Measurements from ENCODE around the gene DLG1.

DLG1 gene

DNA sequence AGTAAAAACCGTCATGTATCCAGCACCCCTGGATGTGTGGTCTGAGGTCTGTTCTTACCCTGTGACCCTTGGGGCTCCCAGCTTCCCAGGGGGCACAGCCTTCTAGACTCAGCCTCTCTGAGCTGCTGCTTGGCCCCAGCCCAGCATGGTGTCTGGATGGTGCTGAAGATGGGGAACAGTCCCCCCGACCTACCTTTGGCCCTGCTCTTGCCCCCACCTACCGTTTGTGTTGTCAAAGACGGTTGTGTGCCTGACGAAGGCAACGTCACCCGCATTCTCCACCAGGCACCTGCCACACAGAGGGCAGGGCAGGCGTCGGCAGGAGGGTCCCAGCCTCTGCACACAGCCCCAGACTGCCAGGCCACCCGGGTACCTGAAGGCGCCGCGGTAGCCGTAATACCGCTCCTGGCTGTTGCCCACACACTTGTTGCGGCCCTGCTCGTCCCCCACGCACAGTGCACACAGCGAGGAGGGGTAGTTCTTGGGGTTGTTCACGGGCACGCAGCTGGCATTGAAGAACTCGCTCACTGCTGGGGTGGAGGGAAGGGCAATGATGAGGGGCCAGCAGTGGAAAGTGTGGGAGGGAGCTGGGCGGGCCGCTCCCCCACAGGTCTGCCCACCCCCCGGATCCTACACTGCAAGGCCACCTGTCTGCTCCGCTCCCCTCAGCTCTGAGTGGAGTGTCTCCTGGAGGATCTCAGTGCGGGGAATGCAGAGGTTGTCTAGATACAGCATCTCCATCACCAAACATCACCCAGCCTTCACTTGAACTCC, 289.8 kb downstream of the DLG1 start:
- DNase-seq, result no peak

DNA sequence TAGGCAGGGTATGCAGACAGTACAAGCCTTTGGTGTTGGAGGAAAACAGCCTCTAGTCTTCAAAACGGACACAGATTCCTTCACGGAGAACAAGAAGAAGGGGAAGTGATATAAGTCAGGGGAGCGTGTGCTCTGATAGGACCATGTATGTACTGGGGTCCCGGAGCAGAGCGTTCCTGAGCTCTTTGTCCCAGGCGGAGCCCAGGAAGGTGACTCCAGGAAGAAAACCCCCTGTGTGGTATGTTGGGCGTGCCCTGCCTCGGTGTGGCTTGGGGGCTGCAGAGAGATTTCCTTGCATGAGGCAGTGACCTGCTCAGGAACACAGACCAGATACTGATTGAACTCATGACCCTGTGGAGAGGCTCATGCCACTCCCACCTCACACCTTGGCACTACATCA, 290.5 kb downstream of the DLG1 start:
- DNase-seq, result no peak

DNA sequence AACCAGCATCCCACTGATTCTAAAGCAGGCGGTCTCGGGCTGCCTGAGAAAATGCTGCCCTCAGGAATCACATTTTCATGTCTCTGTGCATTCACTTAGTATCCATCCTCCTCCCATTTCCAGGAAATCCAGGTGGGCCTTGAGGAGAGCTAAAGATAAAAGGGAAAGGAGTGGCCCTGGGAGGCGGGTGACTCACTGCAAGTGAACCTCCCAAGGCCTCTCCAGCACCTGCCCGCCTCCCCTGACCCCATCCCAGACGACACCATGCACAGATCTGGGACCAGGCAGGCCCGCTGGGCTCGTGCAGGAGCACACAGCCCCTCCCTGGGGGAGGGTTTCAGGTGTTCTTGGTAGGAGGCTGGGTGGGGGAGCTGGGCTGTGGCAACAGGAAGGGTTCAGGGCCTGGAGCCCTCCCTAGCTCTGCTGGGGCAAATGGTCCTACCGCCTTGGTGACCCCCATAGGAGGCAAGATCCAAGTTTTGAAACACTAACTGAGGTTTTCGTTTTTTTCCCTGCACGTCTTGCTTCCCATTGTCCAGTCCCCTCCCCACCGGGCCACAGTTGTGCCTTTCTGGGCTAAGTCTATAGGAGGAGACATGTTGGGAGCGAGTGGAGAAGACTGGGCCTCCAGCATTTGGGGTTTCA, 291.0 kb downstream of the DLG1 start:
- DNase-seq, result no peak

DNA sequence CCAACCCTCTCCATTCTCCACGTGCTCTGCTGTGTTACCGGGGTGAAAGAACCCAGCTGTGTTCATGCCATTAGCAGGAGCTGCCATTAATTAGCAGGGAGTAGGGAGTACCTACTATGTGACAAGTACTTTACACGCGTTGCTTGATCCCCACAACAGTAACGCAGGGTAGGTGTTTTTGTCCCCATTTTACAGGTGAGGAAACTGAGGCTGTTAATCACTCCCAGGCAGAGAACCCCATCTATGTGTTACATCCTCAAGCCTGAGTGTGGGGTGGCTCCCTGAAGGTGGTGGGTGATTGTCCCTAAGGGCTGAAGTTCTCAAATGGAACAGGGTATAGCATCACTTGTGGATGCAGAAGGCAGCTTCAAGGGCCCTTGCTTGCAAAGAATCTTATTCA, 291.6 kb downstream of the DLG1 start:
- DNase-seq, result no peak

DNA sequence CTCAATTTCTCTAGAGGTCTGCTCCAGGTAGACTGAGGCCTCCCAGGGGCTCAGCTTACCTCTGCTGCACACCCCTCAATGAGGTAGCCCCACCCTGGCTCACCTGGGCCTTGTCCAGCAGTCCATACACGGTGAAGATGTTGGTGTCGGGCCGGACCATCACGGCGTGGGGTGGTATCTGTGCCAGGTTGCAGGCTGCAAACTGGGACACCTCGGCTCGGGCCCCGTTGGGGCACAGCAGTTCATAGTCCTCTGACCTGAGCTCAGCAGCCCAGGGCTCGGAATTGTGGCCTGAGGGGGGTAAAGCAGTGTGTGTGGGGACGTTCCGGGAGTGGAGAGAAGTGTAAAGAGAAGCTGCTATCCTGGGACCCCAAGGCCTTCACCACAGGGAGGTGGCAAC, 292.0 kb downstream of the DLG1 start:
- DNase-seq, result no peak

DNA sequence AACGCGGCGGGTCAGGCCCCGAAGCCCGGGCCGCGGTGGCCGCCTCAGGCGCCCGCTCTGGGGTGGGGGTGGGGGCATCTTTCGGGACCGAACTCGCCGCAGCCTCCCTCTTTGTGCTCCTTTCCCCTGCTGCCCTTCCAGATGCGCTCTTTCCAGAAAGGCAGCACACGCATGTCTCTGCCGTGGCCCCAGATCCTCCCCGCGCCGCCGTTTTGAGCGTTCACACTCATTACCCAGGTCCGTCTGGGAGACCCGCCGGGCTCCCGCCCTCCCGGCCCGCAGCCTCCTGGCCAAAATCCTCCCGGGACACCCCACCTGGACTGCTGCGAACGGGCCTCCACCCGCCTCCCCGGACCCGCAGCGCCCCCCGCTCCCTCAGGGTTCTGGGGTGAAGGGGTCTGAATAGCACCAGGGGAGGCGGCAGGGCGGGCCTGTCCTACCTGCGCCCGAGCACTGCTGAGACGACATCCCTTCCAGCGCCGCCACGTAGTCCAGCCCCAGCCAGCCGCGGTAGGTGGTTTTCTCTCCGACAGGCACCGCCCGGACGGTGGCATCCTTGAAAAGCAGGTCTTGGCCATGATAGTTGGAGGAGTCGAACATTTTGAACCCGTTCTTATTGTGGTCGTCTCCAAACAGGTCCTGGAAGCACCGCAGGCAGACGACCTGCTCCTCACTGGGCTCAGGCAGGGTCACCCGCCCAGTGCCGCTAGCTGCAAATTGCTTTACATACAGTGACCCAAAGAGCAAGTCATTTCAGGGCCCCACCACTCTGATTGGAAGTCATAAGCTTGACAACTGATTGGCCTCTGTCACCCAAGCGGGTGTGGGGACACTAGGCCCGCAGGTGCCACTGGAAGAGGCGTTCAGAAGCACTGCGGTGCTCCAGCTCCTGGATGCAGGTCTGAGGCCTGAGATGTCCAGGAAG, 294.7 kb downstream of the DLG1 start:
- peak in 1 of 4 experiments; percentile 39 for DNase-seq

DNA sequence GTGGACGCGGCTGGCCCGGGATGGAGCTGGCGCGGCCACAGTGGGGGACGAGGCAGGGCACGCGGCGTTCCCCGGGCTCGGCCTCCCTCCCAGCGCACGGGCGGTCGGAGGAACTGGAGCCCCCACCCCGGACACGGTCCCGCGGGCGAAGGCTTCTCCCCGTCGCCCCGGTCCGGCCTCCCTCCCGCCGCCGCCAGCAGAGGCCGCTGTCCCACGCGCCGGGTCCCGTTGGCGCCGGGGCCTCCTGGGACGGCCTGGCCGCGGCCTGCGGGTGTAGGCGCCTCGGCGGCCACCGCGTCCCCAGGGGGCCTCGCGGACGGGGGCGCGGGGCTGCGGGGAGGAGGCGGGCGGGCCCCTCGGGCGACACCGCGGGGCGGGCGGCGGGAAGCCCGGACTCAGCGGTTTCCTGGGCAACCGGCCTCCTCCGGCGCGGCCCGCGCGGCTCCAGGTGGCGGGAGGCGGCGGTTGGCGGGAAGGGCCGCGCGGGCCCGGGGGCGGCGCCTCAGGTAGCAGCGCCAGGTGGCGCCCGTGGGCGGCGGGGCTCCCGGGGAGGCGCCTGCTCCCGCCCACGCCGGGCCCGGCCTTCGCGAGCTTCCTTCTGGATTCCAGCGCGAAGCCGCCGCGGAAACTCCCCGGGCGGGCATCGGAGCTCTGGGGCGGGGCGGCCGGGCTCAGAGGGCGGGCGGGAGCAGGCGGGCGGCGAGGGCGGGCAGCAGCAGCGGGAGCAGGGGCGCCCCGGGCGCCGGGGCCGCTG, 295.5 kb downstream of the DLG1 start:
- peak; percentile 27 to 73 (median 48) for DNase-seq

DNA sequence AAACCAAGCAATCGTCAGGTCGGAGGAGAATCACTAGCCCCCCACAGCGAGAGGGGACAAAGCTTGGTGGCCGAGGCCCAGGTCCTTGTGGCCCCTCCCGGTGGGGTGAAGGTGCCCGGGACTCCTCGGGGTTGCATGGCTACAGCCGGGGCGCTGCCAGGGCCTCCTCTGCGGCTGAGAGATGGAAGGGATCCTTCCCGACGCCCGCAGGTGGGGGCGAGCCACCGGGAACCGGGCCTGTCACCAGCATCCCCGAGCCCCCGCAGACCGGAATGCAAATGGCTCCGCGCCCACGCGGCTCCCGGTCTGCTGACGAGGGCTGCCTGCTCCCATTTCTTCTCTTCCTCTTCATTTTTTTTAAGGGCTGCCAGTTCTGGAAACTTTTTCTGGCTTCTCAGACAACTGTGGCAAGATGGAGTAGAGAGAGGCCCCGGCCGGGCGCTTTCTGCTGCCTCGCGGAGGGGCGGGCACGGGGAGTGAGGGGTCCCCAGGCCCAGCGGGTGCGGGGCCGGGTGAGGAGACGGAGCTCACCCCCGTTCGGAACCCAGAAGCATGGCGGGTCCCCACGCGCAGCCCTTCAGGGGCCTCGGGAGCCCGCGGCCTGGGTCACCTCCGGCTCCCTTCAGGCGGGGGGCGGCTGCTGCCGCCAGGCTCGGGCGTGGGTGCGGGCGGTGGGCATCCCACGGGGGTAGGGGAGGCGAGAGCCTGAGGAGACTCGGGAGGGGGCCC, 296.3 kb downstream of the DLG1 start:
- DNase-seq, result no peak

DNA sequence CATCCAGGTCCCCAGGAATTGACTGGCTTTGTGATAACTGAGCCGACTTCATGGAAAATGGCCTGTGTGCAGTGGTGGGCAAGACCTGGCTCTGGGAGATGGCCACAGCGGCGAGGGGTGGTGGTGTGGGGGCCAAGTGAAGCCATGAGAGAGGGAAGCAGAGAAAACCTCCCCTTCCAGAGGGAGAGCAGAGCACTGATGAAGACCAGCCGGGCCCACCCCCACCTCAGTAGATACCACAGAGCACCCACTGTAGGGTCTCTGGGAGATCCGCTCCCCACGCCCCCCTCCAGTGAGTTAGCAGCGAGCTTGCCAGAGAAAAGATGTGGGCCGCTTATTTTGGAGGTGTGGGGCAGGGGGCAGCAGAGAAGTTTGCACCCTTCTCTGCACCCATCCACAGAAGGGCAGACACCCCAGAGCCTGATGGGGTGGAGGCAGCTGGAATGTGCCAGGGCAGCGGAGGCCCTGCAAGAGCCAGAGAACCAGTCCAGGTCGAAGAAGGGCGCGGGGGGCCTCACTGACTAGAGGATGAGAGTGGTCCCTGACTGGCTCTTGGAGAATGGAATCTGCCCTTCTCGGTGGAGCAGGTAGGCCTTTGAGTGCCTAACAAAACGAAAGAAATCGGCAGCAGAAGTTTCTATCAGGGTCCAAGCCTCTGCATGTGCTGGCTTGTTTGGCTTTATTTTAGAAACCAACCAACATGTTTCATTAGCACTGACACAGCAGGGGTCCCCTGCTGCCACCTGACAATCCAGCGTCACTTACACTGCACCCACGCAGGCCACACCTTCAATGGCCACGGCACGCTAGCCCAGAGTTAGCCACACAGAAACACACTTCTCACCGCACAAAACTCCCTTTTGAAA, 297.1 kb downstream of the DLG1 start:
- DNase-seq, result no peak

DNA sequence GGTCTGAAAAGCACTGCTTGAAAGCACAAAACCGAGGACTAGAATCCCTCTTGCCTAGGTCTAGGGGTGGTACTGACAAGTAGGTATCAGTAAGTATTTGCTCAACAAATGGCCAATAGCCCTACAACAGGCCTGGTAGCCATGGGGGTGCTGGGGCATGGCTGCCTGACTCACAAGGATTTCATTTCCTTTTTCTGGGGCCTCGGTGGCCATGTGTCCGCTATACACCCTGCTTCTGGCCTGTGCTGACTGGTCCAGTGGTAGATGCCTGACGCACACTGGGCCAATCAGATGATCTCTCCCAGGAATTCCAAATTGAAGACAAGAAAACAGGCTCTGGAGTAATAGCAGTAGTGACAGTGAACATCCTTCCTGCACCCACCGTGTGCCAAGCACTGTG, 298.2 kb downstream of the DLG1 start:
- DNase-seq, result no peak

DNA sequence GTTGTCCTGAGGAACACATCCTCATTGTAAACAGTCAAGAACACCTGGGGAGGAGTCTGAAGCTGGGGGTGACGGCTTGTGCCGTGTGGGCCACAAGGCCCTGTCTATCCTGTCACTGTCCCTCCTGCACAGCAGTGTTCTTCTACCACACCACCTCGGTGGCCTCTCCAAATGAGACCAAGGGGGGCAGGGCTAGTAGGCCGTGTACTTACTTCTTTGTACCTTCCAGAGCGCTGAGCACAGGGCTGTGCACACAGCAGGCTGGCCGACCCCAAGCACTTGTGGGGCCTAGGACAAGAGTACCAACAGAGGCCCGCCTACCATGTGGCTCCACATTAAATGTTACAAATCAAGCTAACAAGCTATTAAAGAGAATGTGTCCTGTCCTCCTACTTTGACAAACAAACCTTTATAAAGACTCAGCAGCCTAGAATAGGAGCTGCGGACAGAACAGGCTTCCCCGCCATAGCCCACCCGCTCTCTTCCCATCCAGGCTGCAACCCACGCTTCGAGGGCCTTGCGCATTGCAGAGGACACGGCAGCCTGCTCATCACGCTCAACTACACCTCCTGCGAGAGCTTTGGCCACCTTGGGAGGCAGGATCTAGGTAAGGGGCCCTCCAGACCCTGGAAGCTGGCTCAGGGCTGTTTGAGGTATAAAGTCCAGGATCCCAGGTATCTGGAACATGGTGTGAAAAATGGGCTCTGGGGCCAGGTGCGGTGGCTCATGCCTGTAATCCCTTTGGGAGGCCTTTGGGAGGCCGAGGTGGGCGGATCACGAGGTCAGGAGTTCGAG, 299.2 kb downstream of the DLG1 start:
- DNase-seq, result no peak

DNA sequence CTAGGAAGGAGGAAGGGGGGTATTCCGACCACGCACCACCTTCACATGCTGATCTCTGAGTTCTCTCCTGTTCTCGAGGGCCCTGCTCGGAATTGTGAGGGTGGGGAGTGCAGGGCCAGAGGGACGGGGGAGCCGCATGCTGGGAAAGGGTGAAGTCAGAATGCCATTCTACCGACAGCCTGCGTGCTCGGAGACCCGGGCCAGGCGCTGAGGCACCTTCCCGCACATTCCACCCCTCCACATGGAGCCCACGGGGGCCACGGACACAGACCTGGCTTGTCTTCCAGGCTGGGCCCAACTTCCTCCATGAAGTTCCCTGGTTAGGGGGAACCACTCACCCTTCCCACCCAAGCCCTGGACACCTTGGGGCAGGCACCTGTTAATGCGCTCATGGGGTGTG, 301.1 kb downstream of the DLG1 start:
- no peak for DNase-seq

DNA sequence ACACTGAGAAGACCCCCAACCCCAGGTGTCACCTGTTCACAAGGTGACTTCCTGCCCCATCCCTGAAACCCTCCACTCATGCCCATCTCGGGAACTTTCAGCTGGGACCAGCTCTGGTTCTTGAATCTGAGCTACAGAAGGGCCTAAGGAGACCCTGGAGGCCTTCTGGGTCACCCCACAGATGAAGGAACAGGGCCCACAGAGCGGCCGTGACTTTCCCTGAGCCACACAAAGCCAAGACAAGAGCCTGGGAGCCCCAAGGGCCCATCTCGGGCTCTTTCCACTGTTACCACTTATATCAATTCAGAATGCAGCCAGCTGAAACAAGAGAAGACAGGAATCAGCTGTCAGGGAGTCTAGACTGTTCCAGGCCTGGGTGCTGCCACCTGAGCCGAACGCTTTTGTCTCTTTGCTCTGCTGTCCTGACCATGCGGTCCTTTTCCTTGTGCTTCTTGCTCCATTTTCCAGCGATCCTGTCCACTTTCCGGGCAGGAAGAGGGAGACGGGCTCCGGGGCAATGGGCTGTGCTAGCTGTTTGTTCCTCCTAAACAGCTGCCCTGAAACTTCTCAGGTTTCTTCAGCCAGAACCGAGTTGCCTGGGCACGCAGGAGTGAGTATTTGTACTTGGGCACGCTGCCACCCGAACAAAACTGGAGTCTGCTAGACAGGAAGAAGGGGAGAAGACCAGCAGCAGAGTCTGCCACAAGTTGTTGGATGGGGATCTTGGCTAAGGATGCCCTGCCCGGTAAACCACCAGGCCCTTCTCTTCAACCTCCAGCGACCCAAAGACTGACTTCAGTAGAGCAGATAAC, 301.8 kb downstream of the DLG1 start:
- DNase-seq, result no peak

DNA sequence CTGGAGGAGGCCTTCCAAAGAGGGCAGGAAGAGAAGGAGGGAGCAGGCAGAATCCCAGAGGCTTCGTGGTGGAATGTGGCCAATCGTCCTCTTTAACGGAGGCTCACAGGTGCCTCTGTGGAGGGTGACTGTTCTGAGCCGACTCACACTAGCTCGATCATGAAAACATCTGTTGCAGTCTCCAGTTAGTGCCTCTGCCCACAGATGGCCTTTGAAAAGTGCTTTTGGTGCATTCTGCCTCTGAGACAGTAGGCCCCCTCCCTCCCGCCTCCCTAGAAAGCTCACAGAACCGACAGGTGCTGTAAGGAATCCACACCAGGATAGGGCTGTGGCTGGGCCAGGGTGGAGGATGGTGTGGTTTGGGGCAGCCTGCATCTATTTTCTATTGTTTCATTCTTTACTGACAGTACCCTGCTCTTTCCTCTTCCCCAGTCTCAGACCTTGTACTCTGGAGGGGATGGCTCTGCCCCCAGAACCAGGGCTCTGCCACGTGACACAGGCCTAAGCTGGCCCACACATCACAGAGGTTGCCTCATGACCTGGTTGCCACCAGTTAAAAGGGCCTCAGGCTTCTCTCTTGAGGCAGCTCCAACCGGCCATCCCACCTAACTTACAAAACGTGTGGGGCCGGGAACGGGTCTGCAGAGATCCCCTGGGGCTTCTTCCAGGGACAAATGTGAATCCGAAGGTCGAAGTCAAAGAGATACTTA, 302.6 kb downstream of the DLG1 start:
- no peak for DNase-seq

DNA sequence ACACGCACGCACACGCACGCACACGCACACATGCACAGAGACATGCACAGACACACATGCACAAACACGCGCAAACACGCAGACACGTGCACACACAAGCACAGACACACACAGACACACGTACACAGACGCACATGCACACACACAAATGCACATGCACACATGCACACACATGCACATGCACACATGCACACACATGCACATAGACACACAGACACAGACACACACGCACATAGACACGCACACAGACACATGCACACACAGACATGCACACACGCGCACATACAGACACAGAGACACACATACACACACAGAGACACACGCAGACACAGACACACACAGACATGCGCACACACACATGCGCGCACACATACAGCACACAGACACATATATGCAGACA, 303.4 kb downstream of the DLG1 start:
- no peak for DNase-seq

DNA sequence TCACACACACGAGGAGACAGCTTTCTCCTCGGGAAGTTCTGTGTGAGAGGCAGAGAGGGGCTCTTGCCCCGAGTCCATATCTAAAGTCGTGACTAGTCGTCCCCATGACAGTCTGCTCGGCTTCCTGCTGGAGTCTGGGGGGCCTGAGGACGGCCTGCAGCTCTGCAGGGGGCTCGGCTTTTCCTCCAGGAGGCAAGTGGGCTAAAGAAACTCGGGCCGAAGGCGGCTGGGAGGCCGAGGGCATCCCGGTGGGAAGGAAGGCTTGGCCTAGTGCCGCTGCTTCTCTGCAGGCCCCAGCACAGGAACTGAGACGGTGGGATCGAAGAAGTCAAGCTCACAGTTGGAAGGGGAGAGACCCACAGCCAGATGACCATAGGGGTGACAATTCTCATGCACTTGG, 304.4 kb downstream of the DLG1 start:
- no peak for DNase-seq
